HepG2 (cell line): Measurements from ENCODE around the gene HSDL1. TPM values are rescaled to one million over a fixed set of nuclear protein-coding genes. Genes with fewer than 3 reads are reported as not detected.
A peak's percentile ranks its signal among the peaks of the same experiment; 100 is the strongest.

Experiments used
- MEIS2 ChIP-seq: sonication (generic); formaldehyde crosslinking; IDR thresholded peaks from 2 replicates; pipeline ENCODE4 v1.9.0; 2021; ENCODE audit warnings: mild to moderate bottlenecking, missing genetic modification reagents
- NCOA5 ChIP-seq: sonication (generic); formaldehyde crosslinking; IDR thresholded peaks from 2 replicates; pipeline ENCODE4 v1.4.0; 2020; ENCODE audit warnings: missing genetic modification reagents
- NFE2 ChIP-seq: sonication (generic); formaldehyde crosslinking; IDR thresholded peaks from 2 replicates; pipeline ENCODE4 v1.4.0; 2020; ENCODE audit warnings: missing genetic modification reagents
- NR2F1 ChIP-seq, 2 experiments: fragments of 450-650 bp in 1 of 2; formaldehyde crosslinking in 1 of 2; IDR thresholded peaks; 2 replicates each; pipeline versions ENCODE4 v1.5.0 to v1.6.1; 2016 to 2020; ENCODE audit warnings: mild to moderate bottlenecking in 1 of 2, missing compliant biosample characterization in 1 of 2, missing genetic modification reagents in 1 of 2, moderate library complexity in 1 of 2
- SKI ChIP-seq: fragments of 450-650 bp; IDR thresholded peaks from one replicate; pipeline ENCODE4 v1.6.1; 2018; ENCODE audit warnings: mild to moderate bottlenecking; ENCODE audit not compliant: partially characterized antibody
- SMAD9 ChIP-seq: sonication (generic); formaldehyde crosslinking; IDR thresholded peaks from 2 replicates; pipeline ENCODE4 v1.5.1; 2020; ENCODE audit warnings: mild to moderate bottlenecking, missing genetic modification reagents
- SSRP1 ChIP-seq: IDR thresholded peaks from 2 replicates; pipeline ENCODE4 v1.6.1; 2016; ENCODE audit warnings: control low read depth
- TBX2 ChIP-seq: sonication (generic); formaldehyde crosslinking; IDR thresholded peaks from 2 replicates; pipeline ENCODE4 v1.5.0; 2020; ENCODE audit warnings: missing genetic modification reagents, mild to moderate bottlenecking, borderline replicate concordance
- ZBED4 ChIP-seq: sonication (generic); formaldehyde crosslinking; IDR thresholded peaks from 2 replicates; pipeline ENCODE4 v1.4.0; 2020; ENCODE audit warnings: missing genetic modification reagents, borderline replicate concordance
- ZFP90 ChIP-seq: sonication (generic); formaldehyde crosslinking; IDR thresholded peaks from 2 replicates; pipeline ENCODE4 v1.8.0; 2022; ENCODE audit warnings: missing genetic modification reagents, mild to moderate bottlenecking, inconsistent platforms, borderline replicate concordance
- ZNF337 ChIP-seq: sonication (generic); formaldehyde crosslinking; IDR thresholded peaks from 2 replicates; pipeline ENCODE4 v1.5.1; 2020; ENCODE audit warnings: missing genetic modification reagents, low read depth, mild to moderate bottlenecking, borderline replicate concordance
- ZNF709 ChIP-seq: sonication (generic); formaldehyde crosslinking; IDR thresholded peaks from 2 replicates; pipeline ENCODE4 v1.5.0; 2020; ENCODE audit warnings: mild to moderate bottlenecking, missing genetic modification reagents
- polyA plus RNA-seq, 8 experiments: library from polyadenylated mRNA; depleted of rRNA in 3 of 8; stranded (reverse) in 7 of 8; unstranded in 1 of 8; fragments of >200 nt; fragmentation: Illumina TruSeq in 4 of 8; extraction: Trizol in 4 of 8; gene quantifications; 2 replicates each; pipeline versions ENCODE4 v1.2.1 to v1.2.3, GENCODE V29; 2011 to 2016; ENCODE audit warnings: low read depth in 4 of 8, missing spikeins in 1 of 8, mixed read lengths in 1 of 8; ENCODE audit not compliant: insufficient read depth in 1 of 8
- total RNA-seq, 5 experiments: library from RNA; depleted of rRNA; stranded (reverse); fragments of >200 nt; fragmentation: Illumina TruSeq; extraction: Trizol; gene quantifications; 2 replicates each; pipeline ENCODE4 v1.2.3, GENCODE V29; 2016; ENCODE audit warnings: low read depth in 1 of 5
- TF ChIP-seq, protein P1 (sequence below): sonication (generic); formaldehyde crosslinking; IDR thresholded peaks from 2 replicates; pipeline ENCODE4 v1.5.1; 2020; ENCODE audit warnings: missing genetic modification reagents, mild to moderate bottlenecking, borderline replicate concordance
- TF ChIP-seq, protein P2 (sequence below): sonication (generic); formaldehyde crosslinking; IDR thresholded peaks from 2 replicates; pipeline ENCODE4 v1.4.0; 2020; ENCODE audit warnings: missing genetic modification reagents
- TF ChIP-seq, protein P3 (sequence below): IDR thresholded peaks from 2 replicates; pipeline ENCODE4 v1.6.1; 2018; ENCODE audit warnings: missing genetic modification reagents, mild to moderate bottlenecking, missing compliant biosample characterization

HSDL1 gene
- total and polyA plus RNA-seq, 2 of the 13 experiments (the other 11 are each of a cell fraction or from before 2014, with no cell fraction given) = 49.2 to 49.7 TPM

DNA sequence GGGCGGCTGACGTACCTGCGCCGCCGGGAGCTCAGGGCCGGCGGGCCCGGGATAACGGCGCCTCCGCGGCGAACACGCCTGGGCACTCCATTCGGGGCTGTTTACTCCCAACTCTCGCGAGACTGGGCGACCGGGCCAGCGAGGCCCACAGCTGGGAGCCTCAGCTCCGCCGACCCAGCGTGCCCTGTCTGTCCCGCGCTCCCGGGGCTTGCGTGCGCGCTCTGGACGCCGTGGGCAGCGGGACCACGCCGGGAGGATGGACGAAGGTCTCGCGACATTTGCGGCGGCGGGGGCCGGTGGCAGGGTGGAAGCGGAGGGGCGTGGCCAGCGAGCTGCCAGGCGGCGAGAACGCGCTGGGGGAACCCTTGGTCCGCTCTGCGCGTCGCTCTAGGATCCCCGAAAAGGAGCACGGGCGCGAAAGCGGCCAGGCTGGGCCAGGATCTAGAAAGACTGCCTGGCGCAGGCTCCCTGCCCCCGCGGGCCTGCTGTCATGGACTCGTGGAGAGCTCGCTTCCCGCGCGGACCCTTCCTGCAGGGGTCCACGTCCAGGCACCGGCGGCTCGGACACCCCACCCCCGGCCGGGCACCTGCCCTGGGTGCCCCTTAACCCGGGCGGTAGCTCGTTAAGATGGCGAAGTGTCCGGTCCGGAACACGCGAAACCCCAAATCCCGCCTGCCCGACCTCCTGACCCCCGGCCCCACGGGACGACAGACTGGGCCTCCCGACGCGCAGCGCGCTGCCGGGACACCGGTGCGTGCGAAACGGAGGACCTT lies 28.1 kb downstream of the HSDL1 start, which contains the start of gene MBTPS1 (continued):
- TF ChIP-seq ZBED4 (CRISPR knock-in tag) (peak; percentile 99), ZNF337 (CRISPR knock-in tag) (0 out of 2 replicates have a peak, but pooled peaks have one; percentile 77), ZNF709 (CRISPR knock-in tag) (peak; percentile 80), MEIS2 (CRISPR knock-in tag) (peak; percentile 45; the same call in 1 of the 2 replicates), TBX2 (peak; percentile 74), NR2F1 (CRISPR knock-in tag; IDR thresholded peaks at IDR 0.05) (peak; percentile 72 to 87), ZFP90 (peak; percentile 33; the same call in 1 of the 2 replicates), SMAD9 (CRISPR knock-in tag) (0 out of 2 replicates have a peak, but pooled peaks have one; percentile 72), NCOA5 (CRISPR knock-in tag) (0 out of 2 replicates have a peak, but pooled peaks have one; percentile 42), SKI (no peak), SSRP1 (0 out of 2 replicates have a peak, but pooled peaks have one; percentile 39), NFE2 (no peak)
- TF ChIP-seq, protein P1, sequence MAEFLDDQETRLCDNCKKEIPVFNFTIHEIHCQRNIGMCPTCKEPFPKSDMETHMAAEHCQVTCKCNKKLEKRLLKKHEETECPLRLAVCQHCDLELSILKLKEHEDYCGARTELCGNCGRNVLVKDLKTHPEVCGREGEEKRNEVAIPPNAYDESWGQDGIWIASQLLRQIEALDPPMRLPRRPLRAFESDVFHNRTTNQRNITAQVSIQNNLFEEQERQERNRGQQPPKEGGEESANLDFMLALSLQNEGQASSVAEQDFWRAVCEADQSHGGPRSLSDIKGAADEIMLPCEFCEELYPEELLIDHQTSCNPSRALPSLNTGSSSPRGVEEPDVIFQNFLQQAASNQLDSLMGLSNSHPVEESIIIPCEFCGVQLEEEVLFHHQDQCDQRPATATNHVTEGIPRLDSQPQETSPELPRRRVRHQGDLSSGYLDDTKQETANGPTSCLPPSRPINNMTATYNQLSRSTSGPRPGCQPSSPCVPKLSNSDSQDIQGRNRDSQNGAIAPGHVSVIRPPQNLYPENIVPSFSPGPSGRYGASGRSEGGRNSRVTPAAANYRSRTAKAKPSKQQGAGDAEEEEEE (CRISPR knock-in tag) = no peak
- TF ChIP-seq, protein P2, sequence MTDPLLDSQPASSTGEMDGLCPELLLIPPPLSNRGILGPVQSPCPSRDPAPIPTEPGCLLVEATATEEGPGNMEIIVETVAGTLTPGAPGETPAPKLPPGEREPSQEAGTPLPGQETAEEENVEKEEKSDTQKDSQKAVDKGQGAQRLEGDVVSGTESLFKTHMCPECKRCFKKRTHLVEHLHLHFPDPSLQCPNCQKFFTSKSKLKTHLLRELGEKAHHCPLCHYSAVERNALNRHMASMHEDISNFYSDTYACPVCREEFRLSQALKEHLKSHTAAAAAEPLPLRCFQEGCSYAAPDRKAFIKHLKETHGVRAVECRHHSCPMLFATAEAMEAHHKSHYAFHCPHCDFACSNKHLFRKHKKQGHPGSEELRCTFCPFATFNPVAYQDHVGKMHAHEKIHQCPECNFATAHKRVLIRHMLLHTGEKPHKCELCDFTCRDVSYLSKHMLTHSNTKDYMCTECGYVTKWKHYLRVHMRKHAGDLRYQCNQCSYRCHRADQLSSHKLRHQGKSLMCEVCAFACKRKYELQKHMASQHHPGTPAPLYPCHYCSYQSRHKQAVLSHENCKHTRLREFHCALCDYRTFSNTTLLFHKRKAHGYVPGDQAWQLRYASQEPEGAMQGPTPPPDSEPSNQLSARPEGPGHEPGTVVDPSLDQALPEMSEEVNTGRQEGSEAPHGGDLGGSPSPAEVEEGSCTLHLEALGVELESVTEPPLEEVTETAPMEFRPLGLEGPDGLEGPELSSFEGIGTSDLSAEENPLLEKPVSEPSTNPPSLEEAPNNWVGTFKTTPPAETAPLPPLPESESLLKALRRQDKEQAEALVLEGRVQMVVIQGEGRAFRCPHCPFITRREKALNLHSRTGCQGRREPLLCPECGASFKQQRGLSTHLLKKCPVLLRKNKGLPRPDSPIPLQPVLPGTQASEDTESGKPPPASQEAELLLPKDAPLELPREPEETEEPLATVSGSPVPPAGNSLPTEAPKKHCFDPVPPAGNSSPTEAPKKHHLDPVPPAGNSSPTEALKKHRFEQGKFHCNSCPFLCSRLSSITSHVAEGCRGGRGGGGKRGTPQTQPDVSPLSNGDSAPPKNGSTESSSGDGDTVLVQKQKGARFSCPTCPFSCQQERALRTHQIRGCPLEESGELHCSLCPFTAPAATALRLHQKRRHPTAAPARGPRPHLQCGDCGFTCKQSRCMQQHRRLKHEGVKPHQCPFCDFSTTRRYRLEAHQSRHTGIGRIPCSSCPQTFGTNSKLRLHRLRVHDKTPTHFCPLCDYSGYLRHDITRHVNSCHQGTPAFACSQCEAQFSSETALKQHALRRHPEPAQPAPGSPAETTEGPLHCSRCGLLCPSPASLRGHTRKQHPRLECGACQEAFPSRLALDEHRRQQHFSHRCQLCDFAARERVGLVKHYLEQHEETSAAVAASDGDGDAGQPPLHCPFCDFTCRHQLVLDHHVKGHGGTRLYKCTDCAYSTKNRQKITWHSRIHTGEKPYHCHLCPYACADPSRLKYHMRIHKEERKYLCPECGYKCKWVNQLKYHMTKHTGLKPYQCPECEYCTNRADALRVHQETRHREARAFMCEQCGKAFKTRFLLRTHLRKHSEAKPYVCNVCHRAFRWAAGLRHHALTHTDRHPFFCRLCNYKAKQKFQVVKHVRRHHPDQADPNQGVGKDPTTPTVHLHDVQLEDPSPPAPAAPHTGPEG (CRISPR knock-in tag) = peak; percentile 3
- TF ChIP-seq, protein P3, sequence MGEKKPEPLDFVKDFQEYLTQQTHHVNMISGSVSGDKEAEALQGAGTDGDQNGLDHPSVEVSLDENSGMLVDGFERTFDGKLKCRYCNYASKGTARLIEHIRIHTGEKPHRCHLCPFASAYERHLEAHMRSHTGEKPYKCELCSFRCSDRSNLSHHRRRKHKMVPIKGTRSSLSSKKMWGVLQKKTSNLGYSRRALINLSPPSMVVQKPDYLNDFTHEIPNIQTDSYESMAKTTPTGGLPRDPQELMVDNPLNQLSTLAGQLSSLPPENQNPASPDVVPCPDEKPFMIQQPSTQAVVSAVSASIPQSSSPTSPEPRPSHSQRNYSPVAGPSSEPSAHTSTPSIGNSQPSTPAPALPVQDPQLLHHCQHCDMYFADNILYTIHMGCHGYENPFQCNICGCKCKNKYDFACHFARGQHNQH (CRISPR knock-in tag) = peak; percentile 80
